Muscle of leg (tissue), 11 donors: Measurements from ENCODE around the gene FIGN. TPM values are rescaled to one million over a fixed set of nuclear protein-coding genes. Genes with fewer than 3 reads are reported as not detected.

Experiments
- DNase-seq: peaks from one replicate; pipeline ENCODE4 v3.0.0; 2013
- H3K27ac ChIP-seq: one replicate; pipeline ENCODE4 v1.5.1; 2013; ENCODE audit warnings: mild to moderate bottlenecking, low read length, control low read depth
- H3K27me3 ChIP-seq: one replicate; pipeline ENCODE4 v1.6.1; 2013; ENCODE audit warnings: low read length; ENCODE audit not compliant: control insufficient read depth, insufficient read depth
- H3K36me3 ChIP-seq: one replicate; pipeline ENCODE4 v1.6.1; 2013; ENCODE audit warnings: low read length; ENCODE audit not compliant: control insufficient read depth, insufficient read depth
- H3K4me1 ChIP-seq: one replicate; pipeline ENCODE4 v1.6.1; 2013; ENCODE audit warnings: low read length; ENCODE audit not compliant: control insufficient read depth, insufficient read depth
- H3K4me3 ChIP-seq: one replicate; pipeline ENCODE4 v1.5.1; 2013; ENCODE audit warnings: low read length, control low read depth
- H3K9me3 ChIP-seq: replicated peaks from 2 replicates; pipeline ENCODE4 v1.6.1; 2013; ENCODE audit warnings: low read depth, low read length; ENCODE audit not compliant: control insufficient read depth
- WGBS: methylation state at CpG from one replicate; pipeline ENCODE4 v1.1.5; 2013; ENCODE audit warnings: missing lambda C conversion rate; ENCODE audit not compliant: insufficient coverage; 5-methylcytosine and 5-hydroxymethylcytosine counted together
- polyA plus RNA-seq, 8 donors: library from polyadenylated mRNA; unstranded; fragments of 120-200 nt; gene quantifications; one replicate each; pipeline versions ENCODE4 v1.2.1 to v1.2.3, GENCODE V29; 2013; ENCODE audit warnings: inconsistent platforms in 1 of 8, low replicate concordance in 1 of 8; ENCODE audit not compliant: insufficient read length in 8 of 8, insufficient read depth in 1 of 8
- total RNA-seq: library from RNA; stranded (reverse); fragments of 120-200 nt; gene quantifications from one replicate; pipeline ENCODE4 v1.2.4, GENCODE V29; 2013

The FIGN gene
- total and polyA plus RNA-seq, 9 donors = 0.53 to 2.2 (median 0.95) TPM

DNA sequence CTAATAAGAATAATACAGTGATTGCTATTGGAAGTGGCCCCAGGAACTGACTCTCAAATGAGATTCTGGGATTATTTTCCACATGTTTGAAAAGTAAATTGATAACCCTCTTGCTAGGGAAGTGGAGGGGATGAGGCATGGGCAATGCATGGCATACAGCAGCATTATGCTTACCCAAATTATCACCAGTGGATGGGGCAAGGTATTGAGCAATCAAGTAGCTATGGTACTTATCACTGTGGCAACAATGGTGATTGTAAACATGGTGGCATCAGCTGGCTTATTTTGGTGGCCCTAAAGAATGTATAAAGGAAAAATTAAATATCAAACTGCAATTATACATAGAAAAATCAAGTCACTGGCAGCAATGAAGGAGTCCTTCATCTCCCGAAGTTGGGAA is 155.1 kb downstream of the FIGN start:
- no peaks in the 10 kb centered on the region for H3K27me3 ChIP-seq
- WGBS = no CpG with 5 or more reads among the region's 1 CpG
- DNase-seq = no peak

DNA sequence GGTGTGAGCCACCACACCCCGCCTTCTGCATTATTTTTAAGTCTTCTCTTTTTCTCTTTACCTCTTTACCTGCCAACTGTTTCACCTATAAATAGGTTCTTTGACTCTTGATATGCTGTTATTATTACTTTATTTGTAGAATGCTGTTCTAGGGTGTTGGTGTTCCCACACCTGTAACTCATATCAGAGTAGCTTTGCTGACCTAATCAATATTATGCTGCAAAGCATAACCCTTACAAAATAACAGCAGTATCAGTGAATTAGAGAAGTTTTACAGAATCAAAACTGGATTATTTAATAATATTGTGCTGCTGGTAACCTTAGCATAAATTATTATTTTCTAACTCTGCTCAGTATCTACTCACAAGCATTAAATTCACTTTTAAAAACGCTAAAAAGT is 161.5 kb downstream of the FIGN start:
- H3K9me3 ChIP-seq = no peaks in the 10 kb centered on the region
- H3K4me3 ChIP-seq = no peak overlapping the region
- no peak overlapping the region for H3K27ac ChIP-seq
- no peaks in the 10 kb centered on the region for H3K36me3 ChIP-seq
- H3K27me3 ChIP-seq = no peaks in the 10 kb centered on the region
- no peaks in the 10 kb centered on the region for H3K4me1 ChIP-seq
- no peak for DNase-seq
- no CpG with 5 or more reads among the region's 2 CpGs for WGBS

More for the DNA sequence above, 155.1 kb downstream of the FIGN start:
- H3K36me3 ChIP-seq = no peaks in the 10 kb centered on the region
- no peak overlapping the region for H3K27ac ChIP-seq
- H3K4me1 ChIP-seq = no peaks in the 10 kb centered on the region
- no peak overlapping the region for H3K4me3 ChIP-seq
- no peaks in the 10 kb centered on the region for H3K9me3 ChIP-seq

DNA sequence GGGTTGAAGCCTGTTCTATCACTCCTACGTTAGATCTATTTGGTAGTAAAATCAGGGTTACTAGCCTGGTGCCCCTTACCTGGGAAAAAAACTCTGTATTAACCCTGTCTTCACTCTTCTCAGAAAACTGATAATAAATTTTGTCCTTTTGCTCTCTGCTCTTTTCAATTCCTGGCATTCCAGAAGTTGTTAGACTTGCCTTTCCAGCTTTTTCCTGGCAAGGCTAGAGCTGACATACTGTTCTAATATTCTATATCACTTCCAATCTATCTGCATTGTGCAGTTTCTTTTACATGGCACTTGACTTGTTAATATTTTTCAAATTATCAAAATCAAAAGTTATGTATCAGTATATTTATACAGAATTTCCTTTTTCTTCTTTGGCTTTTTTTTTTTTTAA is 162.2 kb downstream of the FIGN start:
- Histone ChIP-seq H3K9me3 (no peaks in the 10 kb centered on the region), H3K4me1 (no peaks in the 10 kb centered on the region), H3K36me3 (no peaks in the 10 kb centered on the region), H3K4me3 (no peak overlapping the region), H3K27ac (no peak overlapping the region), H3K27me3 (no peaks in the 10 kb centered on the region)
- WGBS = no CpG with 5 or more reads among the region's 1 CpG
- DNase-seq = peak; percentile 34

DNA sequence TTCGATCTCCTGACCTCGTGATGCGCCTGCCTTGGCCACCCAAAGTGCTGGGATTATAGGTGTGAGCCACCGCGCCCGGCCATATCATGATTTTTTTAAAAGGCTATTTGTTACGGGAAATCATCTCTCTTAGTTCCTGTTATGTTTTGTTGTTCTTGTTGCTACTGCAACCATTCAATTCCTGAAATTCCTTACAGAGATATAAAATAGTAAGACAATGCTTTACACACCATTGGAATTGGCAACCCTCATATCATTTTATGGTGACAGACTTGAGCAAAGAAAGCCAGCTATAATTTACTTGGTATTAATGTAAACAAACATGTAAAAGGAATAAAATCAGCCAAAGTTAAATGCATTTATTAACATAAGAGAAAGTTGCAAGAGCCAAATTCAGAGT is 163.0 kb downstream of the FIGN start:
- Histone ChIP-seq H3K27me3 (no peaks in the 10 kb centered on the region), H3K4me3 (no peak overlapping the region), H3K9me3 (no peaks in the 10 kb centered on the region), H3K27ac (no peak overlapping the region), H3K36me3 (no peaks in the 10 kb centered on the region), H3K4me1 (no peaks in the 10 kb centered on the region)
- 100% methylated on average over 3 of the region's 7 CpGs for WGBS
- no peak for DNase-seq

DNA sequence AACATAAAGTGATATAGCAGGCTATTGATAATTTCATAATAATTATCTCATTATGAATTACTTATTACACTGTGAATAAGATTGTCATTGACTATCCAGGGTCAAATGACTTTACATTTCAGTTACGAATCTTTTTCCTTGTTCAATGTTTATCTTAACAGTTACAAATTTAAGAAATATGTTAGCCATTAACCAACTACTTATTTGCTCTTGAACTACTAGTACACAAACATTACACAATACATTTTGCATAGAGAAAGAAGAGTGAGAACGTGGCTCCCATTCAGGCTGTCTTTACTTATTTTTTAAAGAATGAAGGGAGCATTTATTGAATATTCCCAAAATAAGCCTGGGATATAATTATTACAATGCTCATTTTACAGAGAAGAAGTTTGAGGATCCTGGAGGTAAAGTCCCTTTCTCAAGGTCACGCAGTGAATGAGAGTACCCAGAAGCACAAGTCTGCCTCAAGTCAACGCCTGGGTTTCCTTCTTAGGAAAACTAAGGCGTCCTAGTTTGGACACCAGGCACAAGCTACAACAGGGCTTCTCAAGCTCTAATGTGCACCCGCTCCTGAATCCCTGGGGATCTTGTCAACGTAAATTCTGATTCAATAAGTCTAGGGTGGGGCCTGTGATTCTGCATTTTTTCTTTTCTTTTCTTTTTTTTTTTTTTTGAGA is 164.2 kb downstream of the FIGN start:
- Histone ChIP-seq H3K4me1 (no peaks in the 10 kb centered on the region), H3K27me3 (no peaks in the 10 kb centered on the region), H3K27ac (no peak overlapping the region), H3K9me3 (no peaks in the 10 kb centered on the region), H3K36me3 (no peaks in the 10 kb centered on the region), H3K4me3 (no peak overlapping the region)
- WGBS = 76% methylated on average over 3 of the region's 7 CpGs
- DNase-seq = no peak

DNA sequence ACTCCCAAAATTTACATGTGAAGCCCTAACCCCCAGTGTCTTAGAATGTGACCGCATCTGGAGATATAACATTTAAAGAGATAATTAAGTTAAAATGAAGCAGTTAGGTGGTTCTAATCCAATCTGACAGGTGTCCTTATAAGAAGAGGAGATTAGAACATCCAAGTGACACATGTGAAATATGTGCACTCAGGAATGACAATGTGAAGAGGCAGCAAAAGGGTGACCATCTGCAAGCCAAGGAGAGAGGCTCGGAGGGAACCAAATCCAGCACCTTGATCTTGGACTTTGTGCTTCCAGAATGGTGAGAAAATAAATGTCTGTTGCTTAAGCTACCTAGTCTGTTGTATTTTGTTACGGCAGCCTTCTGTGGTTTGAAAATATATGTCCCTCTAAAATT is 165.4 kb downstream of the FIGN start:
- Histone ChIP-seq H3K27me3 (no peaks in the 10 kb centered on the region), H3K4me1 (no peaks in the 10 kb centered on the region), H3K9me3 (no peaks in the 10 kb centered on the region), H3K36me3 (no peaks in the 10 kb centered on the region), H3K27ac (no peak overlapping the region), H3K4me3 (no peak overlapping the region)
- WGBS = 73% methylated on average over 1 of the region's 3 CpGs
- DNase-seq = no peak

DNA sequence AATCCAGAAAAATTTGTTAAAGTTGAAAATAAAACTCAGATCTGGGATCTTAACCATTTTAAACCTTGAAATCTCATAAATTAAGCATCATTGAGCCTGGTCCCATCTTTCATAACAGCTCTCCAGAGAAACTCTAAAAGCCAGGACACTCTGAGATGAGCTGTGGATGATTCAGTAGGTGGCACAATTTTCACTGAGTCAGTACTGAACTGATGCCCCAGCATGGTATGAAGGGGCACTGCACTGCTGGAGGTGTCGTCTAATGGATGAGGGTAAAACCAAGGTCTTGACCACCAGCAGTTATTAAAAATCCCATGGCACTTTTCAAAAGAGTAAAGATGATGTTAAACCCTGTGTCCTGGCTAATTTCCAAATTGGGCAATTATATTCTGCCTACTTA is 170.6 kb downstream of the FIGN start:
- WGBS = no CpG with 5 or more reads among the region's 1 CpG
- no peak overlapping the region for H3K4me3 ChIP-seq
- H3K9me3 ChIP-seq = no peaks in the 10 kb centered on the region
- no peaks in the 10 kb centered on the region for H3K27me3 ChIP-seq
- no peak for DNase-seq
- no peaks in the 10 kb centered on the region for H3K4me1 ChIP-seq
- H3K27ac ChIP-seq = no peak overlapping the region
- no peaks in the 10 kb centered on the region for H3K36me3 ChIP-seq

DNA sequence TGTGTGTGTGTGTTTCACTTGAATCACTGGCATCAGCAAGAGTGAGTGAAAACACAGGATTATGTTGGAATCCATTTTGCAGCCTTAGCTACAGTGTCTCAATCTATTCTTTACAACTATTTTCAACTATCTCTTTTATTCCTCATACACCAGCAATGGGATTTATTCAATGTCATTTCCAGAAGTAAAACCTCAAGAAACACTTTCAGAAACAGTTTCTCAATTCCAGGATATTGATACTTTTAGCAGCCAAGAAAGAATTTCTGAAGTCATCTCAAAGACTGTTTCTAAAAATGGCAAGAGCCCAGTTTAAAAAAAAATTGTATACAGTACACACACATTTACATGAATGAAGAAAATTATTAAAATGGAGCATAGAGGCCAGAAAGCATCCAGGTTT is 171.6 kb downstream of the FIGN start:
- no peak overlapping the region for H3K4me3 ChIP-seq
- H3K27ac ChIP-seq = no peak overlapping the region
- H3K36me3 ChIP-seq = no peaks in the 10 kb centered on the region
- H3K4me1 ChIP-seq = no peaks in the 10 kb centered on the region
- H3K9me3 ChIP-seq = no peaks in the 10 kb centered on the region
- H3K27me3 ChIP-seq = no peaks in the 10 kb centered on the region
- DNase-seq = peak; percentile 13

DNA sequence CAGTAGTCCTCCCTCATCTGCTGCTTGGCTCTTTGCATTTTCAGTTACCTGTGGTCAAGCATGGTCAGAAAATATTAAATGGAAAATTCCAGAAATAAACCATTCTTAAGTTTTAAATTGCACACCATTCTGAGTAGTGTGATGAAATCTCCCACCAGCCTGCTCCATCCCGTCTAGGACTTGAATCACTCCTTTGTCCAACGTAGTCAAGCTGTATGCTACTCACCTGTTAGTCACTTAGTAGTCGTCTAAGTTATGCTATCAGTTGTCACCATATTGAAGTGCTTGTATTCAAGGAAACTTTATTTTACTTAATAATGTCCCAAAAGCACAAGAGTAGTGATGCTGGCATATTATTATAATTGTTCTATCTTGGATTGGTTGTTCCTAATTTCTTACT is 172.5 kb downstream of the FIGN start:
- no peaks in the 10 kb centered on the region for H3K4me1 ChIP-seq
- H3K36me3 ChIP-seq = no peaks in the 10 kb centered on the region
- WGBS = 83% methylated on average over 1 of the region's 3 CpGs
- H3K27me3 ChIP-seq = no peaks in the 10 kb centered on the region
- no peaks in the 10 kb centered on the region for H3K9me3 ChIP-seq
- no peak for DNase-seq
- no peak overlapping the region for H3K4me3 ChIP-seq
- no peak overlapping the region for H3K27ac ChIP-seq

DNA sequence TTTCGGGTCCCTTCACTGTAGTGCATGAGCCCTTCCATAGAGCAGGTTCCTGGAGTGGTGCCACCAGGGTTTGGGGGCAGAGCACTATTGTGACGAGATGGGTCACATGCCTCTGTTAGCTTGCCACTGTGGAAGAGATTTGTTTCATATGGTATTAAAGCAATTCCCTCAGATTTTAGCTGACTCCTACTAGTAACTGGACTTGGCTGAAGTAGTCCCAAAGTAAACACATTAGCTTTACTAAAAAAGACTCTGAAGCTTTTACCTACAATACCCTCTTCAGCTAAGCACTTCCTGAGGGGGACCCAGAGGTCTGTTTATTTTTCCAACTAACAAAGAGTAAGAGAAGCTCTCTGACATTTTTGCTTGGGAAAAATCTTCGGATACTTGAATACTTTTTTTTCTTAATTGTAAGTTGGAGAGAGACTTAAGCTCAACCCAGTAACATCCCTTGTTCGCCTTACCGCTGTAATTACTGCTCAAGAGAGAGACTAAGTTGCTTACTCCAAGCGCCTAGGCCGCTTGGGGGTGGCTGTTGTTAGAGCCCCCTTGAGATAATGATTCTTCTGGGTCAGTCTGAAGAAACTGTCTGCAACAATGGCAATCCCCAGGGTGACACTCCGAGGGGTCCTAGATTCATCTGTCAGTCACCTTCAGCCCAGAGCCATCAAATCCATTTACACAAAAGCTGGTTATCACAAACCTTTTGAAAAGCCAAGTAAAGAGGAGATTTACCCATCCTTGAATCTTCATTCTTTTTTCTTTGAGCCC is 177.4 kb downstream of the FIGN start:
- Histone ChIP-seq H3K27me3 (no peaks in the 10 kb centered on the region), H3K4me3 (no peak overlapping the region), H3K27ac (no peak overlapping the region), H3K36me3 (no peaks in the 10 kb centered on the region), H3K4me1 (no peaks in the 10 kb centered on the region), H3K9me3 (no peaks in the 10 kb centered on the region)
- WGBS = no CpG with 5 or more reads among the region's 8 CpGs
- DNase-seq = no peak
